Activated B cell treated with CpG ODN at 0.5 μM for 24 hours (primary cell): ENCODE data around the gene DKKL1. TPM values are rescaled to one million over a fixed set of nuclear protein-coding genes. Genes with fewer than 3 reads are reported as not detected.

Experiments used
- ATAC-seq: fragments of 200-7000 bp; cut with Tn5 transposase; one replicate; pipeline ENCODE4 v1.10.0; 2021; ENCODE audit warnings: low read depth, mild to moderate bottlenecking, moderate library complexity
- CTCF ChIA-PET: fragments of 350-600 bp; sonication (Branson Sonifier 250); formaldehyde crosslinking; loops from one replicate; lab custom pipeline; 2021; ENCODE audit warnings: antibody characterized with exemption; lab: Charles Lee
- POLR2A ChIA-PET: fragments of 350-600 bp; sonication (Branson Sonifier 250); formaldehyde crosslinking; loops from one replicate; lab custom pipeline; 2021; ENCODE audit warnings: antibody characterized with exemption; lab: Charles Lee
- DNase-seq: peaks from one replicate; pipeline ENCODE4 v3.0.0; 2022
- H3K27ac Mint-ChIP-seq: one replicate; pipeline ENCODE4 v1.8.0; 2020; ENCODE audit warnings: mixed read lengths
- H3K27me3 Mint-ChIP-seq: one replicate; pipeline ENCODE4 v1.8.0; 2021; ENCODE audit warnings: mixed read lengths
- H3K36me3 Mint-ChIP-seq: one replicate; pipeline ENCODE4 v1.8.0; 2021; ENCODE audit warnings: low read depth, mixed read lengths
- H3K4me1 Mint-ChIP-seq: one replicate; pipeline ENCODE4 v1.8.0; 2021; ENCODE audit warnings: mixed read lengths
- H3K4me3 Mint-ChIP-seq: one replicate; pipeline ENCODE4 v1.8.0; 2020; ENCODE audit warnings: mild to moderate bottlenecking, mixed read lengths
- H3K9me3 Mint-ChIP-seq: one replicate; pipeline ENCODE4 v1.8.0; 2020; ENCODE audit warnings: mixed read lengths
- CTCF ChIP-seq: fragments of 200-600 bp; IDR thresholded peaks from one replicate; pipeline ENCODE4 v1.8.0; 2022; ENCODE audit warnings: antibody characterized with exemption, mild to moderate bottlenecking
- intact Hi-C: fragments of 100-400 bp; cut with micrococcal nuclease; formaldehyde crosslinking; loops from one replicate; pipeline ENCODE4 v1.15.1; 2024
- total RNA-seq: library from RNA; stranded (reverse); gene quantifications from 2 replicates; pipeline ENCODE4 v1.2.3, GENCODE V29; 2022

The DKKL1 gene
- total RNA-seq, 1 donor from 2014 or later: 0.71 TPM

DNA sequence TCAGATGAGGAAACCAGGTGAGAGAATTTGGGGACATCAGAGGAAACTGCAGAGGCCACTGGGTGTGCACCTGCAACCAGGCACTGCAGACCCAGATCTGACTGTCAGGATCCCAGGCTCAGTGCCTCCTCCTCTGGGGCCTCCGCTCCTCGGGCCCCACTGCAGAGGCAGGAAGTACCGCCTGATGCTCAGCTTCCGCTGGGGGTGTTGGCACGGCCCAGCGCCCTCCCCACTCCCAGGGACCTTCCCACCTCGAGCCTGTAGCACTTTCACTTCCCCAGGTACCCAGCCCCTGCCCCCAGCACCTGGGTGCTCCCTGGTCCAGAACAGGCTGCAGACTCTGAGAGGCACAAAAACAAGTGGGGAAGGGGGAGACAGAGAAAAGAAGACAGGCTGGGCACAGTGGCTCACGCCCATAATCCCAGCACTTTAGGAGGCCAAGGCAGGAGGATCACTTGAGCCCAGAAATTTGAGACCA is 29.8 kb upstream of the DKKL1 start:
- ATAC-seq (peak; percentile 71), DNase-seq (peak; percentile 81)
- H3K27ac Mint-ChIP-seq: peak overlapping the region; percentile 100
- H3K27me3 Mint-ChIP-seq: no peaks in the 10 kb centered on the region
- peak overlapping the region; percentile 100 for H3K4me3 Mint-ChIP-seq
- no peak for TF ChIP-seq CTCF
- POLR2A ChIA-PET: interaction anchor here (1.0 to 19.9 kb wide), 27 partner anchors 6 to 162 kb away, joined by 3 to 757 read pairs (median 9); partner anchors contain the start of genes ALDH16A1, CD37, DKKL1 and KASH5
- intact Hi-C loops: loop anchor here (1.0 to 10.0 kb wide), 7 partner anchors 8 to 1011 kb away; partner anchors contain the start of genes ALDH16A1, IL4I1 and PIH1D1
- no peaks in the 10 kb centered on the region for H3K9me3 Mint-ChIP-seq
- CTCF ChIA-PET: interaction anchor here (1.0 to 2.0 kb wide), 4 partner anchors 25 to 111 kb away, joined by 3 to 6 read pairs (median 3); no protein-coding TSS in a partner anchor
- H3K4me1 Mint-ChIP-seq: peaks cover 94% of the 10 kb centered on the region
- peaks cover 74% of the 10 kb centered on the region for H3K36me3 Mint-ChIP-seq

DNA sequence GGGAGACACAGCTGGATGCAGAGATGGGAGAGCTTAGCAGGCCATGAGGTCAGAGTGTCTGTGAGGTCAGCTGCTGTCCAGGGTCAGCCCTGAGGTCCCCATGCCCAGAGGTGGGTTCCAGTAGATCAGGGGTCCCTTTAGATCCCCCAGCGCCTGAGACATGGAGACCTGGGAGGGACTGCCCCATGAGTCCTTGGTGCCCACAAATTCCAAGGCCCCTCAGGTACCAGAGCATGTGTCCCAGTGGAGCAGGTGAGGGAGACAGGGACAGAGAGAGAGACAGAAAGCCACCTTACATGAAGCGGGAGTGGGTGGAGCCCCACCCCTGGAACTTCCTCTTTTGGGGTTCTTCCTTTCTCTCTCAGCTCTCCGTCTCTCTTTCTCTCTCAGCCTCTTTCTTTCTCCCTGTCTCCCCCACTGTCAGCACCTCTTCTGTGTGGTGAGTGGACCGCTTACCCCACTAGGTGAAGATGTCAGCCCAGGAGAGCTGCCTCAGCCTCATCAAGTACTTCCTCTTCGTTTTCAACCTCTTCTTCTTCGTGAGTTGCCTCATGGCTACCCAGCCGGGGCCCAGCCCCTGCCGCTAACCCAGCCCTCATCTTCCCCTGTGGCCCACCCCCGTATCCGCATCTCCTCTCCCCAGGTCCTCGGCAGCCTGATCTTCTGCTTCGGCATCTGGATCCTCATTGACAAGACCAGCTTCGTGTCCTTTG is 28.4 kb upstream of the DKKL1 start, which contains the start of gene CD37:
Gene CD37, plus strand, starts transcription at position 336 of the 713 bp plus-strand sequence. Its CDS starts 135 bp downstream, at position 471.
- CTCF ChIA-PET: interaction anchor here (1.0 to 1.2 kb wide), 4 partner anchors 13 to 34 kb away, joined by 3 to 6 read pairs (median 4); no protein-coding TSS in a partner anchor
- H3K4me3 Mint-ChIP-seq: peak within 1 kb of the TSS; percentile 100
- peak; percentile 64 for DNase-seq
- no peak for TF ChIP-seq CTCF
- H3K36me3 Mint-ChIP-seq: peaks cover 77% of the 10 kb centered on the region
- ATAC-seq: peak; percentile 19
- peak within 1 kb of the TSS; percentile 100 for H3K27ac Mint-ChIP-seq
- POLR2A ChIA-PET: interaction anchor here (0.6 to 19.9 kb wide), 36 partner anchors 6 to 1010 kb away, joined by 3 to 757 read pairs (median 6); partner anchors contain the start of genes ALDH16A1, CD37, DKKL1 and EMP3
- intact Hi-C loops: loop anchor here (1.0 to 10.0 kb wide), 5 partner anchors 28 to 1010 kb away; partner anchors contain the start of genes DKKL1 and IL4I1
- no peaks in the 10 kb centered on the region for H3K27me3 Mint-ChIP-seq
- H3K4me1 Mint-ChIP-seq: peaks cover 89% of the 10 kb centered on the region
- no peaks in the 10 kb centered on the region for H3K9me3 Mint-ChIP-seq

- peaks cover 79% of the 10 kb centered on the region for H3K36me3 Mint-ChIP-seq
These were observed 27.7 kb upstream of the DKKL1 start for GRCh38 chr19:49335784-49336481.

More at GRCh38 chr19:49335784-49336481, 27.7 kb upstream of the DKKL1 start:
- no peaks in the 10 kb centered on the region for H3K27me3 Mint-ChIP-seq
- ChIA-PET CTCF (interaction anchor here (1.0 to 1.5 kb wide), 5 partner anchors 10 to 35 kb away, joined by 3 to 6 read pairs (median 4); no protein-coding TSS in a partner anchor), POLR2A (interaction anchor here (0.6 to 19.9 kb wide), 34 partner anchors 5 to 541 kb away, joined by 3 to 757 read pairs (median 6); partner anchors contain the start of genes ALDH16A1, CD37, DKKL1 and KASH5)
- H3K27ac Mint-ChIP-seq: peak overlapping the region; percentile 100
- no peak for DNase-seq
- intact Hi-C loops: loop anchor here (1.0 to 10.0 kb wide), 5 partner anchors 27 to 1009 kb away; partner anchors contain the start of genes DKKL1 and IL4I1
- peak overlapping the region; percentile 100 for H3K4me3 Mint-ChIP-seq
- no peaks in the 10 kb centered on the region for H3K9me3 Mint-ChIP-seq
- no peak for TF ChIP-seq CTCF
- H3K4me1 Mint-ChIP-seq: peaks cover 90% of the 10 kb centered on the region
- ATAC-seq: no peak
